Fibroblast of lung (primary cell): ENCODE measurements around the gene IP6K2.

Experiments
- EZH2 ChIP-seq: IDR thresholded peaks from 2 replicates; pipeline ENCODE4 v1.5.1; 2012; ENCODE audit warnings: low read length, control low read depth, mild to moderate bottlenecking; ENCODE audit errors: missing control alignments
- TF ChIP-seq, protein P1 (sequence below), 2 donors: IDR thresholded peaks in 1 of 2; conservative IDR thresholded peaks in 1 of 2; 1 replicate in 1 of 2; 2 replicates in 1 of 2; pipeline ENCODE4 v1.5.1; 2011 to 2012; ENCODE audit warnings: low read length in 2 of 2, control low read depth in 1 of 2, inconsistent platforms in 1 of 2, low read depth in 1 of 2, mild to moderate bottlenecking in 1 of 2

DNA sequence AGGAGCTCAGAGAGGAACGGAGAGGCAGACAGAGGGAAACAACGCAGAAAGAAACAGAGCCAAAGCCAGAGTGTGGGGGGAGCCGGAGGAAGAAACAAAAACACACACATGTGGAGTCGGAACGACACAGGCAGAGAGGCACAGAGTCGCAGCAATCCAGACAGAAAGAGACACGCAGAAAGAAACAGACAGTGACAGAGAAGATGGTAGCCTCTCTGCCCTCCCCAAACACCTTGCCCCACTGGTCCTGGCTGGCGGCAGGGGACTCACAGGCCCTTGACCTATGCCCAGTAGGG, 33.0 kb downstream of the IP6K2 start:
- TF ChIP-seq, protein P1, sequence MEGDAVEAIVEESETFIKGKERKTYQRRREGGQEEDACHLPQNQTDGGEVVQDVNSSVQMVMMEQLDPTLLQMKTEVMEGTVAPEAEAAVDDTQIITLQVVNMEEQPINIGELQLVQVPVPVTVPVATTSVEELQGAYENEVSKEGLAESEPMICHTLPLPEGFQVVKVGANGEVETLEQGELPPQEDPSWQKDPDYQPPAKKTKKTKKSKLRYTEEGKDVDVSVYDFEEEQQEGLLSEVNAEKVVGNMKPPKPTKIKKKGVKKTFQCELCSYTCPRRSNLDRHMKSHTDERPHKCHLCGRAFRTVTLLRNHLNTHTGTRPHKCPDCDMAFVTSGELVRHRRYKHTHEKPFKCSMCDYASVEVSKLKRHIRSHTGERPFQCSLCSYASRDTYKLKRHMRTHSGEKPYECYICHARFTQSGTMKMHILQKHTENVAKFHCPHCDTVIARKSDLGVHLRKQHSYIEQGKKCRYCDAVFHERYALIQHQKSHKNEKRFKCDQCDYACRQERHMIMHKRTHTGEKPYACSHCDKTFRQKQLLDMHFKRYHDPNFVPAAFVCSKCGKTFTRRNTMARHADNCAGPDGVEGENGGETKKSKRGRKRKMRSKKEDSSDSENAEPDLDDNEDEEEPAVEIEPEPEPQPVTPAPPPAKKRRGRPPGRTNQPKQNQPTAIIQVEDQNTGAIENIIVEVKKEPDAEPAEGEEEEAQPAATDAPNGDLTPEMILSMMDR (conservative IDR thresholded peaks at IDR 0.05 in 1 of 2, IDR thresholded peaks at IDR 0.05 in 1 of 2; ENCODE audit: low read depth in 1 of 2, low read length in 2 of 2): no peak
- no peak for TF ChIP-seq EZH2
